GM12872 (cell line): ENCODE measurements around the gene MTUS2.

Experiments
- TF ChIP-seq, protein P1 (sequence below): IDR thresholded peaks from 3 replicates; pipeline ENCODE4 v1.5.1; 2011; ENCODE audit warnings: low read depth, mild to moderate bottlenecking, low read length, moderate library complexity; ENCODE audit not compliant: insufficient read depth

Gene MTUS2

DNA sequence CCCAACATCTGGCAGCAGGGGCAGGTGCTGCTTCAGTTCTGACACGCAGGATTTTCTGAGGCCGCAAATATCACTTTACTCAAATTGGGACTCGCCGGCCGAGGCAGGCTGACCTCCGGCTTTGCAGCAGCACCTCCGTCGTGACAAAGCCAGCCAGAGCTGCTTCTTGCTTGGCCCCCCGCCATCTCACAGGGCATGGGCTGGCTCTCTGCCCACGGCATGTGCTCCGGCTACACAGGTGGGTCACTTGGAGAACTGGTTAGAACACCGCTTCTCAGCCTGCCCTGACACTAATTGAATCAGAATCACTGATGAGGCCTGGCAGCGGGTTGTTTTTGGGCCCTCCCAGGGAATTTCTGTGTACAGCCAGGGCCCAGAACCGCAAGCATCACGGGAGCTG lies 663.1 kb downstream of the MTUS2 start:
- TF ChIP-seq, protein P1, sequence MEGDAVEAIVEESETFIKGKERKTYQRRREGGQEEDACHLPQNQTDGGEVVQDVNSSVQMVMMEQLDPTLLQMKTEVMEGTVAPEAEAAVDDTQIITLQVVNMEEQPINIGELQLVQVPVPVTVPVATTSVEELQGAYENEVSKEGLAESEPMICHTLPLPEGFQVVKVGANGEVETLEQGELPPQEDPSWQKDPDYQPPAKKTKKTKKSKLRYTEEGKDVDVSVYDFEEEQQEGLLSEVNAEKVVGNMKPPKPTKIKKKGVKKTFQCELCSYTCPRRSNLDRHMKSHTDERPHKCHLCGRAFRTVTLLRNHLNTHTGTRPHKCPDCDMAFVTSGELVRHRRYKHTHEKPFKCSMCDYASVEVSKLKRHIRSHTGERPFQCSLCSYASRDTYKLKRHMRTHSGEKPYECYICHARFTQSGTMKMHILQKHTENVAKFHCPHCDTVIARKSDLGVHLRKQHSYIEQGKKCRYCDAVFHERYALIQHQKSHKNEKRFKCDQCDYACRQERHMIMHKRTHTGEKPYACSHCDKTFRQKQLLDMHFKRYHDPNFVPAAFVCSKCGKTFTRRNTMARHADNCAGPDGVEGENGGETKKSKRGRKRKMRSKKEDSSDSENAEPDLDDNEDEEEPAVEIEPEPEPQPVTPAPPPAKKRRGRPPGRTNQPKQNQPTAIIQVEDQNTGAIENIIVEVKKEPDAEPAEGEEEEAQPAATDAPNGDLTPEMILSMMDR, result no peak

DNA sequence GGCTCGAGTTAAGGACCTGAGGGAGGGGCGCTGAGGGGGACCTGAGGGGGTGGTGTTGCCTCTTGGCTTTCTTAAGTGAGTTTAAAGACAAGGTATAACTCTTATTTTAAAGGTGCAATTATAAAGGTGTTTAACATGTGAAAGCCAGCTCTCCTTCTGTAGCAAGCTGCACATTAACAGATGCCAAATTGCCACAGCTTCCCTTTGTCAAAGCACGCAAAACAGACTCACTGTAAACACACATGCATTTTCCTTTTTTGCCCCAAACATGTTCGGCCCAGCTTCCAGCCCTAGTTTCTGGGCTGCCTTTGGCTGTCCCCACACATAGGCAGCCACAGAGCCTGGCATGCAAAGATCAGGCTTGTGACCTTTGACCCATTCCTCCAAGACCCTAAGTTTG lies 663.5 kb downstream of the MTUS2 start:
- TF ChIP-seq, protein P1, result no peak

DNA sequence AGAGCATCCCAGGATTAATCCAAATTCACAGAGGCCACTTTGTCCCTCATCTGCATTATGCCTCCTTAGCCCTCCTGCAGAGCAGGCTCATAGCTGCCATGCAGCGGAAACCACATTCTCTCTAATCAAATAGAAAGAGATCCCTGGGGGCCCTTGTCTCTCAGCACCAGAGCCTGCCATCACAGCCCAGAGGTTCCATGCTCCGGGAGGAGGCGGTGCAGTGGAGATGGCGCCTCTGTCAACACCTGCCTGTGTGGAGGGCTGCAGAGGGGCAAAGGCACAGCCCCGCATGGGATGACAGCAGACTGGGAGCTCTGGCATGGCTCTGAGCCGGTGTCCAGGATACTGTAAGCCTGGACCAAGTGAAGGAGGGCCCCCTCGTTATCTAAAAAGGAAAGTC lies 664.1 kb downstream of the MTUS2 start:
- TF ChIP-seq, protein P1, result no peak

DNA sequence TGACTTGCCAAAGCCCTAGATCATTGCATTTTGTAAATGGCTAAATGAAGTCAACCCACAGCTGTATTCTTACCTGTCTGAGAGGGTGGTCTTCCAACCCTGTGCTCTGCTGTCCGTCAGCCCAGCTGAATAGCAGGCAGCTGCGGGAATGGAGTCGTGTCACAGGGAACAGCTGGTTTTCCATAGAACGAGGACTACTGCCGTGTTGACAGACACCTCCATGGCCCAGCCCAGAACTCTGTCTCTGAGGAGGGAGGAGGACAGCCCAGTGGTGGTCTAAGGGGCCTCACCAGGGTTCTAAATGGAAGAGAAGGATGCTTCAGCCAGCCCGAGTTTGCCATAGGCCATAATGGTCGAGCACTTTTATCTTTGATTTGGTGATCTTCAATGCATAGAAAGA lies 664.7 kb downstream of the MTUS2 start:
- TF ChIP-seq, protein P1, result no peak

DNA sequence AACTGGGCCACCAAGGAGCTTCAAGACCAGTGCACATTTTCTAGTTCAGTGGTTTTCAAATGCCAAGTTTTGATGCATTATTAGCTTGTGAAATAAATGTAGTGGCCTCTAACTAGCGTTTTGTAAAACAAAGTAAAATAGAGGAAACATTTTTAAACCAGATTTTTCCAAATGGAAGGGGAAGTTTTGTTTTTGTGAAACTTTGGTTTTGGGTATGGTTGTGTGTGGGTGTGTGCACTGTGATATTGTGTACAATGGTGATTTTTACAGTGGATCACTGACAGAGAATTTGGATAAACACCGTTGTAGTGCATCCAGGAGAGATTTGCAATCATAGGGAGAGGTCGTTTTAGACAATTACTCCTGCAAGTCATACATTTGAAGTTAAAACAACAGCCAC lies 666.4 kb downstream of the MTUS2 start:
- TF ChIP-seq, protein P1, result no peak

DNA sequence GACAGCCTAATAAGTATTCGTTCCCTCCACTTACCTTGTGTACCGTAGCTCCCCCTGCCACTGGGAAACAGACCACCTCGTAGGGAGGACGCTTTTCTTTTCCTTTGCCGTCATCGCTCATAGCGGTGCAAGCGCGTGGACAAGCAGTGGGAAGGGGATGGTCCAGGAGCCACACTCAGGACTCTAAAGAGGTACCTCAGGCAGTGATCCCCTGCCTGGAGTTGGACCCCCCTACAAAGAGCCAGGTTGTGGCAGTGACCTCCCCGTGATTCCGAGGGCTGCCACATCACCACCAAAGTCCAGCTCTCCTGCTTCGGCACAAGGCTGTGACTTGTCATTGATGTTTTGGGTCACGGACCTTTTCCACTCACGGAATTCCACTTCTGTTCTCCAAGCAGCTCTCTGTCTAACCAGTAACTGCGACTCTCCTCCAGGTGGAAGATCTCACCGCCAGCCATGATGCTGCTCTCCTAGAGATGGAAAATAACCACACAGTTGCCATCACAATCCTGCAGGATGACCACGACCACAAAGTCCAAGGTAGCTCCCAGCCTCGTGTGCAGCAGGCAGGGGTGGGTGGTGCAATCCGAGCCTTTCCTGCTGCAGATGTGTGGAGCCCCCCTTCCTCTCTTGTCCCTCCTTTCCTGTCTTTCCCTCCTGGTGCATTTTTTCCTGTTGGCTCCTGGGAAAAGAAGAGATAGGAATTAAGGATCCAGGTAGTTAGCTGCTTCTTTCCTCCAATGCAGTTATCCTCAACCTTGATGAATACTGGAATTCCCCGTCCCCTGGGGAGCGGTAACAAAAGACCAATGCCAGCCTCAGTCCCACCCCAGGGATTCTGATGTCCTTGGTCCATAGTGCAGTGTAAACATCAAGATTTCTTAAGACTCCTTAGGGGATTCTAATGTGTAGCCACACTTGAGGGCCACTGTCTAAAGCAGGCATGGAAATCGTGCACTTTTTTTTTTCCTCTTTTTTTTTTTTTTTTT lies 667.6 kb downstream of the MTUS2 start:
- TF ChIP-seq, protein P1, result no peak

DNA sequence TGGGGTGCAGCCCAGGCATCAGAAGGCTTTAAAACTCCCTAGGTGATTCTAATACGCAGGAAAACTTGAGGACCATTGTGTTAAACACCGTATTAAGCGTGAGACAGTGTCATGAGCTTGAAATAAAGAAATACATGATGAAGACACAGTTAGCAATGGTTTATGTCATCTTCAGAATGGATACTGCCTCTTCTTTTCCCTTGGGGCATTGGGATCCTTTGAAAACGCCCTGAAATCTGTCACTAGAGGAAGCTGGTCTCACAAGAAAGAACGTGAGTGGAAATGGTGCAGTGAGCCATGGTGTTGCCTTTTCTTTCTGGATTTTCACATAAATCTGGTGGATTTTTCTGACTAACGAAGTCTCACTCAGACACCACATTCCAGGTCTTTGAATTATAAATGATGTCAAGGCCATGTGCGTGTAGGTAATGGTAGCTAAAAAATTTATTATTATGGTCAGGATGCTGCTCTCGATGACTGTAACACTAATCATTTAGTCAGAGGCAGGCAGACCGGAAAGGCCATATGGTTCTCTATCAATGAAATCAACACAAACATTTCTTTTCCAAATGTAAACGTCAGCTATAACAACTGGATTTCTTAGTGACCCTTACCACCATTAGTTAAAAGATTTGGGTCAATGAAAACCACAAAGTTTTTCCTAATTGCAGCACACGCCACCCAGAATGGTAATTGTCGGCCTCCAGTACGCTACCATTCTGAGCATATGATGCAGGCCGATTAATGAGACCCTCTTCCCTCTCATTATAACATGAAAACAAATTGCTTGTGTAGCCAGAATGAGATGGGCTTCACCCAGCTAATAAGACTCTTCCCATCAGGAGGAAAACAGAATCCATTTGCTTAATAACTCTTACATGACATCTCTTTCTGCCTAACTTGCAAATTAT lies 669.8 kb downstream of the MTUS2 start:
- TF ChIP-seq, protein P1, result no peak
